Endothelial cell of umbilical vein (primary cell): Measurements from ENCODE around the gene CIROP. TPM values are rescaled to one million over a fixed set of nuclear protein-coding genes. Genes with fewer than 3 reads are reported as not detected.

Experiments used
- BruUV-seq: library from RNA; stranded (reverse); fragments of 400-500 nt; replicated peaks from 2 replicates; lab custom pipeline; 2021; lab: Mats Ljungman, UMichigan
- CTCF ChIA-PET: fragments of 300-600, 350-600 bp; sonication (Branson Sonifier 250); formaldehyde crosslinking; loops from one replicate; lab custom pipeline; 2021; ENCODE audit warnings: antibody characterized with exemption, inconsistent platforms; lab: Charles Lee
- POLR2A ChIA-PET: fragments of 300-600, 350-600 bp; sonication (Branson Sonifier 250); formaldehyde crosslinking; loops from one replicate; lab custom pipeline; 2021; ENCODE audit warnings: antibody characterized with exemption, inconsistent platforms; lab: Charles Lee
- DNase-seq: peaks from one replicate; pipeline ENCODE4 v3.0.0-alpha.2; 2011; ENCODE audit warnings: low read depth, low spot score
- FAIRE-seq: peaks from 2 replicates; lab custom pipeline; 2011; peaks lifted over from hg19 to GRCh38; lab: Jason Lieb, UNC
- H2AFZ ChIP-seq: 2 replicates; pipeline ENCODE4 v1.6.0; 2012; ENCODE audit warnings: low read depth, low read length, control low read depth, inconsistent platforms
- H3K27ac ChIP-seq: 2 replicates; pipeline ENCODE4 v1.5.1; 2011; ENCODE audit warnings: low read depth, mild to moderate bottlenecking, control low read depth, low read length, moderate library complexity; ENCODE audit not compliant: insufficient read depth
- H3K27me3 ChIP-seq, 2 experiments: 2 replicates each; pipeline versions ENCODE4 v1.6.0 to v1.6.1; 2011; ENCODE audit warnings: low read length in 2 of 2, mixed read lengths in 1 of 2; ENCODE audit not compliant: control insufficient read depth in 2 of 2, insufficient read depth in 2 of 2
- H3K36me3 ChIP-seq, 2 experiments: 2 replicates in 1 of 2; 3 replicates in 1 of 2; pipeline ENCODE4 v1.5.1; 2011; ENCODE audit warnings: low read length in 2 of 2, mild to moderate bottlenecking in 1 of 2, moderate library complexity in 1 of 2; ENCODE audit not compliant: control insufficient read depth in 2 of 2, insufficient read depth in 2 of 2; ENCODE audit errors: extremely low read depth in 1 of 2
- H3K4me1 ChIP-seq: 3 replicates; pipeline ENCODE4 v1.5.1; 2011; ENCODE audit warnings: mild to moderate bottlenecking, low read length; ENCODE audit not compliant: control insufficient read depth, insufficient read depth; ENCODE audit errors: extremely low read depth
- H3K4me2 ChIP-seq: 2 replicates; pipeline ENCODE4 v1.6.1; 2011; ENCODE audit warnings: low read length, control low read depth, mixed read lengths; ENCODE audit not compliant: insufficient read depth
- H3K4me3 ChIP-seq, 3 experiments: fragments of 200-600 bp in 1 of 3; sonication (generic), shearing (Covaris generic) in 1 of 3; replicated peaks in 1 of 3; 2 replicates each; pipeline ENCODE4 v1.5.1; 2011 to 2016; ENCODE audit warnings: control low read depth in 3 of 3, low read length in 3 of 3, mild to moderate bottlenecking in 2 of 3, inconsistent platforms in 1 of 3, low read depth in 1 of 3, moderate library complexity in 1 of 3; ENCODE audit not compliant: insufficient read depth in 1 of 3
- H3K79me2 ChIP-seq: 2 replicates; pipeline ENCODE4 v1.6.0; 2012; ENCODE audit warnings: low read length, inconsistent platforms; ENCODE audit not compliant: control insufficient read depth, insufficient read depth
- H3K9ac ChIP-seq: replicated peaks from 2 replicates; pipeline ENCODE3; 2011; ENCODE audit warnings: low read length, control low read depth; ENCODE audit not compliant: insufficient read depth; ENCODE audit errors: extremely low read depth
- H3K9me1 ChIP-seq: replicated peaks from 3 replicates; pipeline ENCODE4 v1.6.0; 2011; ENCODE audit warnings: mild to moderate bottlenecking, low read length; ENCODE audit not compliant: control insufficient read depth, insufficient read depth; ENCODE audit errors: extremely low read depth
- H3K9me3 ChIP-seq: replicated peaks from 2 replicates; pipeline ENCODE4 v1.5.1; 2012; ENCODE audit warnings: low read length, inconsistent platforms; ENCODE audit not compliant: control insufficient read depth, insufficient read depth
- H4K20me1 ChIP-seq: replicated peaks from 2 replicates; pipeline ENCODE3; 2011; ENCODE audit warnings: mild to moderate bottlenecking, low read length; ENCODE audit not compliant: control insufficient read depth, insufficient read depth; ENCODE audit errors: extremely low read depth
- EZH2 ChIP-seq: IDR thresholded peaks from 2 replicates; pipeline ENCODE4 v1.6.1; 2012; ENCODE audit warnings: borderline replicate concordance, low read depth, mild to moderate bottlenecking, moderate library complexity, low read length, inconsistent platforms; ENCODE audit not compliant: severe bottlenecking
- FOS ChIP-seq: IDR thresholded peaks from 2 replicates; pipeline ENCODE4 v1.6.1; 2011; ENCODE audit warnings: mild to moderate bottlenecking, low read length, moderate library complexity, borderline replicate concordance; ENCODE audit not compliant: insufficient read depth
- GATA2 ChIP-seq: IDR thresholded peaks from 2 replicates; pipeline ENCODE4 v1.7.0; 2011; ENCODE audit warnings: low read depth, mild to moderate bottlenecking, moderate library complexity, mixed read lengths, low read length; ENCODE audit not compliant: insufficient read length, insufficient read depth
- JUN ChIP-seq: IDR thresholded peaks from 2 replicates; pipeline ENCODE4 v1.6.1; 2011; ENCODE audit warnings: borderline replicate concordance, low read depth; ENCODE audit not compliant: insufficient read length, insufficient read depth
- MYC ChIP-seq: IDR thresholded peaks from one replicate; pipeline ENCODE4 v1.6.1; 2011; ENCODE audit warnings: mild to moderate bottlenecking, low read depth, low read length
- POLR2A ChIP-seq: IDR thresholded peaks from 2 replicates; pipeline ENCODE4 v1.6.1; 2012; ENCODE audit warnings: low read depth, mild to moderate bottlenecking, control low read depth, low read length
- POLR2AphosphoS5 ChIP-seq: IDR thresholded peaks from 2 replicates; pipeline ENCODE4 v1.6.1; 2012; ENCODE audit warnings: low read depth, mild to moderate bottlenecking, control low read depth, low read length, moderate library complexity; ENCODE audit not compliant: insufficient read depth
- dilution Hi-C: fragments of 300-500 bp; cut with MboI; formaldehyde crosslinking; loops from one replicate; pipeline ENCODE4 v1.15.0; 2019; ENCODE audit warnings: low sequenced_read_pairs; ENCODE audit not compliant: extremely low pct_ligation_motif_present
- intact Hi-C: fragments of 100-400 bp; cut with micrococcal nuclease; formaldehyde crosslinking; loops from one replicate; pipeline ENCODE4 v1.10.0; 2022
- polyA plus RNA-seq, 4 experiments: library from polyadenylated mRNA; depleted of rRNA in 3 of 4; stranded (reverse) in 3 of 4; unstranded in 1 of 4; fragments of >200 nt; gene quantifications; 2 replicates each; pipeline versions ENCODE4 v1.2.1 to v1.2.3, GENCODE V29; 2011 to 2012; ENCODE audit warnings: missing spikeins in 1 of 4
- total RNA-seq: library from RNA; stranded (reverse); gene quantifications from 2 replicates; pipeline ENCODE4 v1.2.3, GENCODE V29; 2021
- TF ChIP-seq, protein P1 (sequence below), 2 donors: IDR thresholded peaks; 1 replicate in 1 of 2; 2 replicates in 1 of 2; pipeline ENCODE4 v1.5.1; 2011; ENCODE audit warnings: low read length in 2 of 2, mild to moderate bottlenecking in 2 of 2, moderate library complexity in 2 of 2, control low read depth in 1 of 2, inconsistent platforms in 1 of 2, low read depth in 1 of 2; ENCODE audit not compliant: insufficient read depth in 1 of 2; ENCODE audit errors: extremely low read depth in 1 of 2
- TF ChIP-seq, protein P2 (sequence below): IDR thresholded peaks from 2 replicates; pipeline ENCODE4 v1.6.1; 2011; ENCODE audit not compliant: insufficient read depth, insufficient read length

The CIROP gene
- total and polyA plus RNA-seq, 2 donors (not counting 3 experiments of a cell fraction or from before 2014, with no cell fraction given), result not detected

- no TSS peak for BruUV-seq
- Histone ChIP-seq H3K27me3 (no peaks in the 10 kb centered on the region), H3K9me1 (no peaks in the 10 kb centered on the region), H3K27ac (no peak overlapping the region), H3K9me3 (no peaks in the 10 kb centered on the region), H3K4me3 (no peak overlapping the region), H3K36me3 (no peaks in the 10 kb centered on the region), H3K9ac (no peak overlapping the region), H3K79me2 (no peaks in the 10 kb centered on the region), H3K4me2 (no peak overlapping the region), H3K4me1 (no peaks in the 10 kb centered on the region), H2AFZ (no peak overlapping the region), H4K20me1 (no peaks in the 10 kb centered on the region)
- ChIA-PET POLR2A (no interaction called here), CTCF (interaction anchor here (6.4 kb wide), 1 partner anchor 23 kb away, joined by 43 read pairs; no protein-coding TSS in a partner anchor)
- intact Hi-C loops (no loop called here), dilution Hi-C loops (no loop called here)
- TF ChIP-seq, protein P1, sequence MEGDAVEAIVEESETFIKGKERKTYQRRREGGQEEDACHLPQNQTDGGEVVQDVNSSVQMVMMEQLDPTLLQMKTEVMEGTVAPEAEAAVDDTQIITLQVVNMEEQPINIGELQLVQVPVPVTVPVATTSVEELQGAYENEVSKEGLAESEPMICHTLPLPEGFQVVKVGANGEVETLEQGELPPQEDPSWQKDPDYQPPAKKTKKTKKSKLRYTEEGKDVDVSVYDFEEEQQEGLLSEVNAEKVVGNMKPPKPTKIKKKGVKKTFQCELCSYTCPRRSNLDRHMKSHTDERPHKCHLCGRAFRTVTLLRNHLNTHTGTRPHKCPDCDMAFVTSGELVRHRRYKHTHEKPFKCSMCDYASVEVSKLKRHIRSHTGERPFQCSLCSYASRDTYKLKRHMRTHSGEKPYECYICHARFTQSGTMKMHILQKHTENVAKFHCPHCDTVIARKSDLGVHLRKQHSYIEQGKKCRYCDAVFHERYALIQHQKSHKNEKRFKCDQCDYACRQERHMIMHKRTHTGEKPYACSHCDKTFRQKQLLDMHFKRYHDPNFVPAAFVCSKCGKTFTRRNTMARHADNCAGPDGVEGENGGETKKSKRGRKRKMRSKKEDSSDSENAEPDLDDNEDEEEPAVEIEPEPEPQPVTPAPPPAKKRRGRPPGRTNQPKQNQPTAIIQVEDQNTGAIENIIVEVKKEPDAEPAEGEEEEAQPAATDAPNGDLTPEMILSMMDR (IDR thresholded peaks at IDR 0.05; ENCODE audit: extremely low read depth in 1 of 2, insufficient read depth in 1 of 2, low read depth in 1 of 2, low read length in 2 of 2), result no peak
- TF ChIP-seq FOS (no peak), EZH2 (no peak), POLR2A (no peak), JUN (no peak)
- FAIRE-seq, result no peak
- DNase-seq, result no peak
Observed at GRCh38 chr14:23143911-23144310, 39.1 kb upstream of the CIROP start.

GRCh38 chr14:23142826-23143225 lies 38.0 kb upstream of the CIROP start:
- Histone ChIP-seq H3K36me3 (no peaks in the 10 kb centered on the region), H2AFZ (no peak overlapping the region), H3K4me3 (no peak overlapping the region), H3K9me3 (no peaks in the 10 kb centered on the region), H3K27ac (no peak overlapping the region), H3K9ac (no peak overlapping the region), H3K27me3 (no peaks in the 10 kb centered on the region), H3K4me1 (peaks cover 6% of the 10 kb centered on the region), H3K4me2 (no peak overlapping the region), H3K79me2 (no peaks in the 10 kb centered on the region), H4K20me1 (no peaks in the 10 kb centered on the region), H3K9me1 (no peaks in the 10 kb centered on the region)
- no peak for DNase-seq
- no TSS peak for BruUV-seq
- ChIA-PET POLR2A (no interaction called here), CTCF (interaction anchor here (1.4 to 6.4 kb wide), 3 partner anchors 13 to 42 kb away, joined by 3 to 43 read pairs (median 6); no protein-coding TSS in a partner anchor)
- TF ChIP-seq POLR2A (no peak), GATA2 (no peak), MYC (no peak), JUN (no peak), FOS (no peak), EZH2 (no peak), POLR2AphosphoS5 (no peak)
- TF ChIP-seq, protein P1 (IDR thresholded peaks at IDR 0.05; ENCODE audit: extremely low read depth in 1 of 2, insufficient read depth in 1 of 2, low read depth in 1 of 2, low read length in 2 of 2), result no peak
- TF ChIP-seq, protein P2, sequence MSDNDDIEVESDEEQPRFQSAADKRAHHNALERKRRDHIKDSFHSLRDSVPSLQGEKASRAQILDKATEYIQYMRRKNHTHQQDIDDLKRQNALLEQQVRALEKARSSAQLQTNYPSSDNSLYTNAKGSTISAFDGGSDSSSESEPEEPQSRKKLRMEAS, result no peak
- dilution Hi-C loops (no loop called here), intact Hi-C loops (no loop called here)
- FAIRE-seq, result no peak
